RPMI7951 (cell line): Measurements from ENCODE around the gene DOCK2. TPM values are rescaled to one million over a fixed set of nuclear protein-coding genes. Genes with fewer than 3 reads are reported as not detected.

Source experiments
- DNase-seq: peaks from one replicate; pipeline ENCODE4 v3.0.0-alpha.2; 2012; ENCODE audit warnings: low read depth
- total RNA-seq: library from RNA; depleted of rRNA; stranded (reverse); fragments of >200 nt; shearing (Covaris generic); gene quantifications from 2 replicates; pipeline ENCODE4 v1.2.3, GENCODE V29; 2014

DOCK2 gene
- total RNA-seq, 1 experiment from 2014 or later: 12.5 TPM

DNA sequence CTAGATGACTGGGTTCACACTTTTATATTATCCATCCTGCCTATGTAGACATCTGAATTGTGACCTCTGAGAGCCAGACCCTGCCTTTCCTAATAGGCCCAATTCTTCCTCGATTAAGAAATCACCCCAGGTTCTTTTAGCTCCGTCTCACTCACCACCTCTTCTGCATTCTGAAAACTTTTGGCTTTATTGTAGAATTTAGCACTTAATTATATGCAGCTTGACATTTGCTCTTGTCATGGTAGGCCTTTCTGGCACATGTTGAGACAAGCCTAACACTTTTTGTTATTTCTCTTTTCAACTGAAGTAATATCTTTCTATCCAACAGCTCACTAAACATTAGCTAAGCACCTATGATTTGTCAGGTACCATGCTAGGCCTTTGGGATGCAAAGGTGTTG lies 180.0 kb downstream of the DOCK2 start:
- no peak for DNase-seq

DNA sequence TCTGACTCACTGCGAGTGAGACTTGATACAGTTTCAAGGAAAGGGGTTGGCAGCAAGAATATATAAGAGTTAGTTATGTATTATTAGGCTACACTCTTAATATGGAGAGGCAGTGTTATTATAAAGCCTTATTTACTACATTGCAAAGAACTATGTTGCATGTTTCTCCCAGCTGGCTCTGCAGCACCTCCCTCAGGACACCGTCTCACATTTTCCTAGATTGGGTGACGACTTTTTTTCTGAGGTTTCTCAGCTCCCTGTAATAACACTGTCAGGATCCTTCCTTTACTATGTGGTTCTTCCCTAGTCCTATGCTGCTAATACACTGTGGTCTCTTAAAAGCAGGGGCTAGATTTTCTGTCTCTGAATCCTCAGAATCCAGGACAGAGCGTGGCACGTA lies 189.5 kb downstream of the DOCK2 start:
- no peak for DNase-seq

DNA sequence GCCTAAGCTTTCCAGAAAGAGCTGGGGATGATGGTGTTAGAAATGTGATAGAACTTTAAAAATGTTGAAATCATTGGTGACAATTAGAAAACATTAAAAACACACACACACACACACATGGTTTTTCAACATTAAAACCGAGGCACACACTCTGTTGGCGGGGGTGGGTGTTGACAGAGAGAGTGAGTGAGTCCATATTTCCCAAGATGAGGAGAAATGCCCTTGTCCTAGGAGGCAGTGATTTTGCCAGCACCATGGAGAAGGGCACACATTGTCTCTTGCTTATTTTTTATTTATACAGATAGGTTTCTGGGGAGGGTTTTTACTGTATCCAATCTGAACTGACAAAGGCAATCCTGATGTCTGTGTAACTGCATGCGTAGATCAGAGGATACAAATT lies 190.7 kb downstream of the DOCK2 start:
- DNase-seq: no peak

DNA sequence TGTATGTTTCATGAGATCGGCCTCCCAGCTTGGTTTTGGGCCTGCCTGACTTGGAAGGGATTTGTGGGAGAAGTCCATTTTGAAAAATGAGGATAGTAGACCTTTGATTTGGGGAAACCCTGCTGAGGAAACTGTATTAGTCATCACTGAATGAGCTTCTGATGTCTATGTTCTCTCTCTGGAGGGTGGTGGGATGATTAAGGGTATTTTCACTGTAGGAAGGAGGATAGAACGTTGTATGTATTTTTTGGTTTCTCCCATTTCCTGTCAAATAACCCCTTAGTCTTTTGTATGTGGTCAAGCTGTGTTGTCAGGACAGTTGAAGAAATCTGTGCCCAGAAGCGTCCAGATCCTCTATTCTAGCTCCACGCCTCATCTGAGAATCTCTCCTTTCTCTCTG lies 191.3 kb downstream of the DOCK2 start:
- peak; percentile 13 for DNase-seq

DNA sequence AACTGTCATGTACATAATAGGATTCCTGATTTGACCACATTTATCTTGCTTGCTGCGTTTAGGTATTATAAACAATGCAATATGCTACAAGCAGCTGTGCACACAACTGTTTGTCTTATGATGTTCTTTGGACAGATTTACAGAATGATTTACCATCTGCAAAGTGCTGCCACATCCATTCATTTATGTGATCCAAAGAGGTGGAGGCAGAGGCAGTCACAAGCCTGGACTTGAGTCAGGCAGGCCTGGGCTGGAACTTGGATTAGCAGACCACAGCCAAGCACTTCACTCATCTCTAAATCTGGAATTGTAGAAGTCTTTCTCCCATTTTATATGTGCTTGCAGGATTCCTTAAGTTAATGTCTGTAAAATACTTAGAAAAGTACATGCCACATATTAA lies 194.3 kb downstream of the DOCK2 start:
- no peak for DNase-seq

DNA sequence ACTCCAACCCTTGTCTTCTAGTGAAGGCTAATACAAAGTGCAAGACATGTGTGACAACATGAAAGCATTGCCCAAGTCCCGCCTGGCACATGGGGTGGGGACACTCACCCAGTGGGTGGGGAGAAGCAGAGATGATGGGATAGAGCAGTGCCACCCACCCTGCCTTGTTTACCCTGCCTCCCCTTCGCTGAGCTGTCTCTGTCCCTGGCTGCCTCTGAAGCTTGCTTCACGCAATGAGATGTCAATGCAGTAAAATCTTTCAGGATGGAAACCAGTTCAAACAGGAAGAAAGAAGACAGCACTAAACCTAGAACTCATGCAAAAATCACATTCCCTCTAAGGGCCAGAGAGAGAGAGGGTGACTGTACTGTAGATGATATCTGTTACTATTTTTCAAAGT lies 195.2 kb downstream of the DOCK2 start:
- DNase-seq: no peak

DNA sequence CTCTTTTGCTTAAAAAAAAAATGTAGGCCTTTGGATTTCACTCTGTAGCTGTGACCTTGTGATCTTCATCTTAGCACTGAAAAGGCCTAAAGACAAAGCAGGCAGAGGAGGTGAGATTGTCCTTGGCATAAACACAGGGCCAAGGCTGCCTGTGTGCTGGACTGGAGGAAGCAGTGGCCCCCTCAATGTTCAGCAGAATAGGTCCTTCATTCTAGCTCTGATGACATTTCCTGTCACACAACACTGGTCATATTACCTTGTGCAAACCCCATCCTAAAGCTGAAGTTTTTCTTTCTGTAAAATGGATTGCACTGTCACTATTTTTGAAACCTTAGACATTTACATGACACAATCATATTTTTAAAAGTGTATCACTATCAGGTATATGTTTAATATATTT lies 195.8 kb downstream of the DOCK2 start:
- DNase-seq: no peak

DNA sequence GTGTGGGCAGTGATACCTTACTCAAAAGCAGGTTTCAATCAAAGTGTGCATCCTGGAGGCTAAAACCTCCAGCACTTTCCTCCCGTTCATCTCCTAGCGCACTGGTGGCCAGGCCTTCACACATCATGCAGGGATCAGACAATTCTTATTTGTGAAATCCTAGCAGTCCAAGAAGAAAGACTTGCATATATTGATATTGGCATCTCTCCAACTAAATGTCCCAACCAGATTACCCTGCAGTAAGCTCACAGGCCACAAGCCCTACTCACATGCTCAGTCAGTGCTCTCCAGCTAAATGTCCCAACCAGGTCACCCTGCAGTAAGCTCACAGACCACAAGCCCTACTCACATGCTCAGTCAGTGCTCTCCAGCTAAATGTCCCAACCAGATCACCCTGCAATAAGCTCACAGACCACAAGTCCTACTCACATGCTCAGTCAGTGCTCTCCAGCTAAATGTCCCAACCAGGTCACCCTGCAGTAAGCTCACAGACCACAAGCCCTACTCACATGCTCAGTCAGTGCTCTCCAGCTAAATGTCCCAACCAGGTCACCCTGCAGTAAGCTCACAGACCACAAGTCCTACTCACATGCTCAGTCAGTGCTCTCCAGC lies 196.7 kb downstream of the DOCK2 start:
- DNase-seq: peak; percentile 13

DNA sequence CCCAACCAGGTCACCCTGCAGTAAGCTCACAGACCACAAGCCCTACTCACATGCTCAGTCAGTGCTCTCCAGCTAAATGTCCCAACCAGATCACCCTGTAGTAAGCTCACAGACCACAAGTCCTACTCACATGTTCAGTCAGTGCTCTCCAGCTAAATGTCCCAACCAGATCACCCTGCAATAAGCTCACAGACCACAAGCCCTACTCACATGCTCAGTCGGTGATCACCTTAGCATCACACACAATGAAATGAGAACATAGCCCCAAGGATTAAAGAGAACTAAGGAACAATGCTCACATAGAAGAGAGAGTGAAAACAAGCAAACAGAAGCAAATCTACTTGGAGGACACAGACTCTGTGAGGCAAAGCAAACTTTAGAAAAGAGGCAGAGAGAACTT lies 197.5 kb downstream of the DOCK2 start:
- peak; percentile 5 for DNase-seq

DNA sequence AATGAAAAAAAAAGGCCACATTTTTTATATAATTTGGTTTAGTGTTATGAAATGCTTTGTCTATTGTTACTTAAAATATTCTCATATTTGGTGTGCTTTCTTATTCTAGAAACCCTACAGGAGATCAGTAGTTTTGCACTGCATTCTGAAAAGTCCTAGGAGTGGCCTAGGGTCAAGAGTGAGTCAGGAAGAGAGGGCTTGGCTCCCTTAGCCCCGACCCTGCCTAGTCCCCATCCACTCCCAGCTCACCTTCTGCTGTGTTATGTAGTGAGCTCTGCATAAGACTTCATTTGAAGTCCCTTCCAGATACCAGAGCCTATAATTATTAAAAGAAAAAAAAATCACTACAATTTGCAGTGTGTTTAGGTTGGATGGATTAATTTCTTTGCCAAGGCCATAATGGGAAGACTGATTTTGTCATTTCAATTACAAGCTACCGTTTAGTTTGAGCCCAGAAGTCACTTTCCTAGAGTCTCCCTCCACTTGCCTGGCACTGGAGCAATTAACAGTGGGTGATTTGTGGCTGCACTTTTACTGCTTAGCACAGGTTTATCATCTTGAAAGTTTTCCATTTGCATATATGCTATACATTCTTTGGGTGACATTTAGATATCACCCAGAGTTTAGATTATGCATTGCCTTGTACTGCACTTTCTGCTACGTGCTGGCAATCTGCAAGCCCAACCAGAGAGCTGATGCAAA lies 199.9 kb downstream of the DOCK2 start:
- no peak for DNase-seq

DNA sequence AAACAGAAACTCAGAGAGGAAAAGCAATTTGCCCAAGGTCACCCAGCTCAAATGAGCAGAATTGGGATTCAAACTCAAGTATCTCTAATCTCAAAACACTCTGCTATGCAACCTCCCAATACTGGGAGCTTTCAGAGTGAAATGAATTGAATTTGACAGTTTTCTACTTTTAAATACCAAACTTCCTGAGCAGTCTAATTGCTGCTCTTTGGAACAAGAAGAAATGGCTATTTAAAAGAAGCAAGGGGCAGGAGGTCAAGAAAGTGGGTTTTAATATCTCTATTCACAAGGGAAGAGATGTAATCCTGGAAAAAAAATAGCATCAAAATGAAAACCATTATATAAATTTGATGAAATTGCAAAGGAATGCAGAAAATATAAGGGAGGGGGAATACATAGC lies 200.6 kb downstream of the DOCK2 start:
- no peak for DNase-seq

DNA sequence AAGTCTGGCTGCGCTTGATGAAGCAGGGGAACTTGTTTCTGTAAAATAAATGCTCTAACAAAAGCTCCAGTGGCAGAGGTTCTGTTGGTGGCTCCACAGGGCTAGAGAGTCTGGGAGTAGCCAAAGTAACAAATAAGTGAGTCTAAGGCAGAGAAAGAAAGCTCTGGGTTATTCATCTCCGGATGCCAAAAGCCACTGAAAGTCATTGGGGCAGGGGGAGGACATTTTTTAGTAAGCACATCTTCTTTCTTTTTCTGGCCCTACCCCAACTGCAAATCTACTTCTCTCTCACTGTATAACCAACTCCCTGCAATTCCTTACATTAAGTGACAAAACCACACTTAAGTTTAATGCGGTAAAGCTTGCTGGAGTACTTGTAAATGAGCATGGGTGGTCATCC lies 201.6 kb downstream of the DOCK2 start:
- no peak for DNase-seq

DNA sequence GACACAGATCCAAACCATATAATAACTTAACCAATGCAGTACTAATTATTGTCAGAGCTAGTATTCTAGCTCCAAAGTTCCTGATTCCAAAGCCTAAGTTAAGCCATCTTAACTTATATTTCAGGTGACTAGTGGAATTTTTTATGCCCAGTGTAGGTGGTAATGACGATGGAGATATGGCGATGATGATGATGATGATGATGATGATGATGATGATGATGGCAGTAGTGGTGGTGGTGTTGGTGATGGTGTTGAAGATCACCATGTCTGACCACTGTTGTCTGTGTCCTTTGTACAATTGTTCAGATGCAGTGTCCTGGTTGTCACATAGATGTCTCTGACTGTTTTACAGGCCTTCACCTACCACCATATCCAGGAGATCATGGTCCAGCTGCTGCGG lies 203.3 kb downstream of the DOCK2 start:
- DNase-seq: no peak

DNA sequence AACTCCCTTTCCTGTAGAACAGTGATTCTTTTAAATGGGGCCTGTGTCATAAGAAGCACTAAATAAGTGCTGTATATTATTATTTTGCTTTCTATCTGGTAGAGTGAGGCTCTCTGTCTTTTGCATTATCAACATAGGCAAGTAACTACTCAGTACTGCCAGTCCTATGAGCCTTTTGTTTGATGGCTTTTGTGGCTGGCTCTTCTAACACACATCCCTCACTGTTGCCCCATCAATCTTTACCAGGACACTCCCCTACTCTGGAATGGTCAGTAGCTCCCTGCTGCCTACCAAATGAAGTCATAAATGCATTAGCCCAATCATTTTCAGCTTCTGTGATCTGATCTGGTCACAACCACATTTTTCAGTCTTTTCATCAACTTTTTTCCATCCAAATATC lies 205.6 kb downstream of the DOCK2 start:
- no peak for DNase-seq

DNA sequence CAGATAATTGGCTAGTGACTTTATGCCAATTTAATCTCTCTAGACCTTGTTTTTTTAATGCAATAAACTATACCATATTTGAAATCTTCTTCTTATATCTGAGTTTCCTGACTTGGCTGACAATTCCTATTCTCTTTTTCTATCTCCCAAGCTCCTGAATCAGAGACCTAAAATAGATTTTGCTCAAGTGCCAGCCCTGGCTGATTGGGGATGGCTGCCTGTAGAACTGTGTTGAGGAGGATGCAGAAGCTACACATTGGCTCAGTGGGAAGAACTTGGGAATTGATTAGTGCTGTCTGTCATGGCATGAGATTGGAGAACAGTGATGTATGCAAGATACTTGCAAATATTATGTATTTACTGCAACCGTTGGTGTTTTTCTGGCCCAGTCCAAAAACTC lies 210.4 kb downstream of the DOCK2 start:
- DNase-seq: no peak

DNA sequence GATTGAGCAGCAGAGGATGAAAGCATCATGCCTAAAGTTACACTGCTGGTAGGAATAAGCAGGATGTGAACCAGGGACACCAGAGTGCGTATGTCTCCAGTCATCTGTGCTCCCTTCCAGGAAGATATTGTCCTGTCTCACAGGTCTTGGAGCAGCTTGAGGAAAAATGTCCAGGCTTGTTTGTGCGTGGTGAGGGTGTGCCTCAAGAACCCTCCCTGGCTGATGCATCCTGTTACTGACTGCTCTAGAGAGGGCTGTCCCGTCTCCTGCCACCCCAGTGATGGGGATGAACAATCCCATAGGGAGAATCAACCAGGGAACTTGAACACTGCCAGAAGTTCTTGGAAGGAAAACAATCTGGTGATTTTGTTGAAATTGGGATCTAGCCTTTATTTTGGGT lies 211.2 kb downstream of the DOCK2 start:
- no peak for DNase-seq

DNA sequence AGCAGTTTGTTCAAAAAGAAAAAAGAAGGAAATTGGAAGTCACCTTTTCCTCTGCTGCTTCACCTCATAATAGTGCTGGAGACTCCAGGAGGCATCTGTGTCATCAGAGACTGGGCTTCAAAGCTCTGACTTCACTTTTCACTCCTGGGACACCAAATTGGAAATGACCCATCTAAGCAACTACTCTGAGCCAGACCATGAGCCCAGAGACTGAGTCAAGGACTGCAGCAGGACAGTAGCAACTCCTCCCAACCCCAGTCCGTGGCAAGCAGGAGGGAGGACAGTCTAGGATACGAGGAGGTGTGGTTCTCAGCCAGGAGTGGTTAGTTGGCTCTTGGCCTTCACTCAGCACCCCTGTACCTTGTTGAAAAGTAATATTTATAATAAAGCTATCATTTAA lies 211.7 kb downstream of the DOCK2 start:
- DNase-seq: no peak

DNA sequence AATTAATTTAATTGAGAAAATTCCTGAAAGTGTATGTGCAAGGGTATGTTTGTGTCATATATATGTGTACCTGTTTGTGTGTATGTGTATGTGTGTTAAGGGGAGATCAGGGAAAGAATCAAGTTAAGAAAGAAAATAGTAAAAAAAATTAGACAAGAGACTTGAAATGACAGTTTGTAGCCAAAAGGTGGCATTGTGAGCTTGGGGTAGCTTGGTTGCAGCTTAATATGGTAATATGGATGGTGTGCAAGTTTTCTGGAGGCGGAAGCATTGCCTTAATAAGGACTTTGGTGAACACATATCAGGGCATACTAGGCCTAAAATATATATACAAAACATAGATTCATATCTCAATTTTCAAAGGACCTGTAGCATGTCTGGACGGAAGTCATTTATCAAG lies 213.3 kb downstream of the DOCK2 start:
- DNase-seq: no peak

DNA sequence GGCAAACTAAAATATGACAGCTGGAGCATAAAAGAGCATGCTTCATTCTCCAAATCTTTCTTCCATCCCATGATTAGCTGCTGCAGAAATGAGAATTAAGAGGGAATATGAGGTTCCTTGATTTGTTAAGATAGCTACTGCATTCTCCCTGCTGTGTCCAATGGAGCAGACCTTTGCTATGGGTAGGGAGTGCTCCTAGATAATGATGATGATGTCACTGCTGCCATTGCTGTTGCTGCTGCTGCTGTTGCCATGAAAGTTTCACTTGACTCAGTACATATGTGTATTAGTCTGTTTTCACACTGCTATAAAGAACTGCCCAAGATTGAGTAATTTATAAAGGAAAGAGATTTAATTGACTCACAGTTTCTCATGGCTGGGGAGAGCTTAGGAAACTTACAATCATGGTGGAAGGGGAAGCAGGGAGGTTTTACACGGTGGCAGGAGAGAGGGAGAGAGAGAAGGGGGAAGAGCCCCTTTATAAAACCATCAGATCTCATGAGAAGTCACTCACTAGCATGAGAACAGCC lies 214.3 kb downstream of the DOCK2 start:
- no peak for DNase-seq

DNA sequence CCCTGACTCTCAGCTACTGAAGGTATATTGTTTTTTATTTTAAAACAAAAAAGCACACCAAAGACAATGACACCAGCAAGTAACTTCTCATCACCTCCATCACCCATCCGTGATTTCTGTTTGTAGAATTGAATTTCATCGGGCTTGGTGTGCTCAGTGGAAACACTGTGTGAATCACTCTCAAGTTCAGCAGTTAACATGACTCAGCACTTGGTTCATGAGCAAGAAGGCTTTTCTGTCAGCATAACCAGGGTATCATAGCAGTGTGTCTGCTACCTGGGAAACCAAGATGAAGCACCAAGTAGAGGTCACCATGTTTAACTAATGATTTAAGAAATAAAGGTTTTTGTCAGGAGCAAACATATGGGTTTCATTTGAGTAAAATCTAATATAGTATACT lies 219.5 kb downstream of the DOCK2 start:
- peak; percentile 81 for DNase-seq

DNA sequence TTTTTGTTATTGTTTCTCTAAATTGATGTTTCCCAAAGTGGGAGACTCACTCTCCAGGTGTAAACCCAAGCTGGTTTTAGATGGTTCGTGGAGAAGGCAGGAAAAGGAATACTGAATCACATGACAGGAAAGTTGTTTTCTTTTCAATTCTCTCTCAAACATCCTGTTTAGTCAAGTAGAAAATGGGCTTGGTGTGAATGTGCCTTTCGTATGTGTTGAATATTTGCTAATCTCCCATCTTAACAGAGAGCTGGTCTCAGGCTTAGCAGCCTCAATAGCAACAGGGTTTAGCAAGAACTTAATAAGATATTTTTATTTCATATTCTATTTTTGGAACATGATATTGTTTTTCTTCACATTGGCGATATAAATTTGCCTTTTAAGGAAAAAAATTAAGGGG lies 223.5 kb downstream of the DOCK2 start:
- no peak for DNase-seq

DNA sequence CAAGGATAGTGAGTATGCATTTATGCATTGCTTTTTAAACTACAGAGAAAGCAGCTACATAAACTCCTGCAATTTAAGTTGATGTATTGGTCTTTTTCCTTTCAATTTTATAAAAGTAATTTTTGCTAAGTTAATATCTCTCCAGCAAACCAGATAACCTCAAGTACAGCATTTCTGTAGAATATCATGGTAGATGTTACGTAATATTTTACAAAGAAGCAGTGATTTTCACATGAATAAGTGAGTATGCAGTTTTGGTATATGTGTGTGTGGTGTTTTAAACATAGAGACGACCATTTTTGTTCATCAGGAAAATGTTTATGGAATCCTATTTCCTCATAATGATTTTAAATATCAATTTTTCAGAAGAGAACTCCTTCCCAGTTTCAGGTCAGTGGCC lies 224.4 kb downstream of the DOCK2 start:
- DNase-seq: no peak

DNA sequence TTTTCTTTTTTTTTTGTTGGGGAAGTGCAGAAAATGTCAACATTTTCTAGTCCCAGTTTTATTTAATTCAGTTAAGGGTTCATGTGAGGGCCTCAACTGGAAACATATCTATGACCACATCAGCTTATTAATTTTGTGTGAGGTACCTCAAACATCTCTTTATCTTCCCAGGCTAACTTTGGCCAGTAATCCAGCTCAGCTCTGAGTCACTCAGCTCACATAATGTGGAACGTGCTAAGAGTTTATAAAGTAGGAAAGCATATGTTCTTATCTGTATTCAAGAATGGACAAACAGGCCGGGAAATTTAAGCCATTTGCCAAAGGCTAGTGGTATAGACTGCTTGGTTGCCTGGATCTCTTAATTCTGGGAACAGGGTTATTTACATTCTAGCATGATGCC lies 224.9 kb downstream of the DOCK2 start:
- peak; percentile 78 for DNase-seq

DNA sequence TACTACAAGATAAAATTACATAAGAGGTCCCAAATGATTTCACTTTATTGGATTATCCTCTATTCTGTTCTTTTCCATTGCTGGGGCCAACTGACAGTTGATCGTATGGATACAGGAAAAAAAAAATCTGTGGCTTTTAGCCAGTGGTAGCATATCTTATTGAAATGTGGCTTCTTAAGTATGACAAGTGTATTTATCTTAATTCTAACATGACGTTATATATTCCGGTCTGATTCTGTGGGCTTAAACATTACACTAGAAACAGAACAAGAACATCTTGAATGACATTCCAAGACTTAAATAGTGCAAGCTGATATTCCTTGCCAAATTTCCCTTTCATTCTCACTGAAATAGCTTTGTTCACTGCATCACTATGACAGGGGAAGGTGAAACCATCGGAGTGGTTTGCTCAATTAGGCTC lies 225.3 kb downstream of the DOCK2 start:
- no peak for DNase-seq
